GM19372 (cell line): ENCODE data around the gene DNTT.

Experiments
- ATAC-seq: cut with Tn5 transposase; IDR thresholded peaks from one replicate; pipeline ENCODE4 v1.9.1; 2021; ENCODE audit warnings: mild to moderate bottlenecking, low read depth, moderate library complexity; ENCODE audit not compliant: unreplicated experiment

DNTT gene

GRCh38 chr10:96339956-96340904 lies 36.0 kb downstream of the DNTT start:
- no peak for ATAC-seq

- ATAC-seq = no peak
Measured at GRCh38 chr10:96341219-96342182, 37.3 kb downstream of the DNTT start.

DNA sequence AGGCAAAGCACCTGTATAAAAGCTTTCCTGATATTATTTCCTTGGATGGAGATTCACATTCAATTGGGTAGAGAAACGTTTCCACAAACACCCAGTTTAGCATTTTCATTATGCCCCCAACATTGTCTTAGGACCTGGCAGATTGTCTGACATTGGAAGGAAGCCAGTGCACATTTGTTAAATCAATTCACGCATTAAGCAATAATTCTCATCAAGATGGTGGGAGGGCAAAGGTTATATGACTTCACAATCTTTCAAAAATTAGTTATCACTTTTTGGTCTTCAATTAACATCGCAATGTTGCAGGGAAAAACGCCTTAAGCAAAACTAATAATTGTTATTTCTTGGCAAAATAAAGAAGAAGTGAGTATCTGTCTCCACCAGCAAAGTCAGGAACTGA lies 38.2 kb downstream of the DNTT start:
- no peak for ATAC-seq

DNA sequence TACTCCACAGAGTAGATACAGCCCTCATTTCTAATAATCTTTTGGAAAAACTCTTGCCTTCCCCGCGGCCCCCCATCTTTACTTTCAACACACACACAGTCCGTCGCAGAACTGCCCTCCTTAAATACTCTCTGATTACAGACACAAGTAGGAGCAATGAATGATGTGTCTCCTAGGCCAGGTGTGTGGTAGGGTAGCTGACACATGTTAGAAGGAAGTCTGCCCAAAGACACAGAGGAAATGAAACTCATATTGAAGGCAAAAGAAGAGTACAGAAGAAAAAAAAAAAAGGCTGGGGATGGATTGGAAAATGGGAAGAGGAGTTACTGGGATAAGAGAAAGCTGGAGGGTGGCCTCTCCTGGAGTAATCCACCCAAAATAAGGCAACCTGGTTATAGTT lies 39.9 kb downstream of the DNTT start:
- no peak for ATAC-seq

- ATAC-seq = no peak
Measured at GRCh38 chr10:96345222-96345621, 41.0 kb downstream of the DNTT start.

DNA sequence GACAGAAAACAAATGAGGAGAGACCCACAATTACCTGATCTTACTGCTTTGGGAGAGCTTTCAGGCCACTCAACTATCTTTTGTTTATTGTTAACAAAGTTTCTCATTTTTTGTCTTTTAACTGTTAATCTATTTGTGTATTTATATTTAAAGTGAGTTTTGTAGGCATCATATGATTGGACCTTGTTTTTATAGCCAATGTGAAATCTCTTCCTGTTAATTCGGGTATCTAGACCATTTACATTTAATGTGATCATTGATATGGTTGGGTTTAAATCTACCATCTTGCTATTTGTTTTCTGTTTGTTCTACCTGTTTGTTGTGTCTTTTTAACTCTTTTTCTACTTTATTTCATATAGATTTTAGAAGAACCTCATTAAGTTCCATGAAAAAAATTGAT lies 42.1 kb downstream of the DNTT start:
- no peak for ATAC-seq

DNA sequence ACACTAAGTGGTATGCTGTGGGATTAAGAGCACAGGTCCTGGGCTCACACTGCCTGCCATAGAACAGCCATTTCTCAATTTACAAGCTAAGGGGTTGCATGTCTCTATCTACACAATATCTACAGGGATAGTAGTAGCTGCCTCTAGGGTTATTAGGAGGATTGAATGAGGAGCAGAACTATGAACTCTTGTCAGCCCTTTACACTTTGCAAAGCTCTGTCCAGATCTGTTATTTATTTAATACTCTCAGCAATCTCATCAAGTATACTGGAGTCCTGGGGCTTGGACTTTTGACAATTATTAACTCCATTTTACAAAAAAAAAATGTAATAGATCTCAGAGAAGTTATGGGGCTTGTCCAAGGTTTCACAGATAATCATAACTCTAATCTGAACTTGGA lies 47.8 kb downstream of the DNTT start:
- no peak for ATAC-seq

- no peak for ATAC-seq
Measured at GRCh38 chr10:96352582-96352981, 48.3 kb downstream of the DNTT start.

DNA sequence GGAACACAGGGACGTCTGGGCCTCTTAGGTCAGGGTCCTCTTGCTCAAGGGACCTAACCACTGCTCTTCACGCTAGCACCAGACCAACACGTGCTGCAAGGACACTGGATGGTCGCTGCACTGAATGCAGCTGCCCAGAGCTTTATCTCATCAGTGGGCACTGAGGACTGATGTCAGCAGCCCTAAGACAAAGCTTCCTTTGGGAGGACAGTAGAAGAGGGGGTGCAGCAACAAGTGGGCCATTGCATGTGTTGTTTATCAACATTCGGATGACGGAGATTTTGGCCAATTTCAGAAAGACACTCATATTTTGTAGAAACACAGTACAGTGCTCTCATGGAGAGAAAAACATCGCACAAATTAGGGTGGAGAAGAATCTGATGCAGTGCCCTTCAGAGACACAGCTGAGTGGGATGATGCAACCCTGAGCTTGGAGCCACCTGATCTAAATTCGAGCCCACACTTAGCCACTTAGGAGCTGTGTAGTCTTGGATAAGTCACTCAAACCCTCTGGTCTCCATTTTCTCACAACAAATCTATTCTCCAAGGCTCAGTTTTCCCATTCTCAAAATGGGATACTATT lies 52.9 kb downstream of the DNTT start:
- ATAC-seq = no peak

- no peak for ATAC-seq
Measured at GRCh38 chr10:96358851-96359540, 54.8 kb downstream of the DNTT start, which contains the start of gene OPALIN. Gene OPALIN, minus strand, starts transcription at chr10:96359002. Its CDS starts 106 bp downstream, at chr10:96358896.

DNA sequence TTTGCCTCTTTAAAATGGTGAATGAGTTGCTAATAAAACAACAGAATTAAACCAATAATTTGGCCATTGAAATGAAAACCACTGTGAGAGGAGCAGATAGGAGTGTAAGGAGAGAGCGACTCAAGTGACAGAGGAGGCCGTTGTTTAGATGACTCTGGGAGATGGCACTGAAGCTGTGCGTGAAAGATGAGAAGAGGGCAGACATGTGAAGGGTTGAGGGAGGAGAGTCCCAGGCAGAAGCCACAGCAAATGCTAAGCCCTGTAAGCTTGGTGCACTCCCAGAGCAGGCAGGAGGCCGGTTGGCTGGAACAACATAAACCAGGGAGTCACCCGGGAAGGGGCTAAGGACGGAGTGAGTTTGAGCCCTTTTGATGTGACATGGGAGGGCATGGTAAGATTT lies 55.4 kb downstream of the DNTT start:
- ATAC-seq = no peak

DNA sequence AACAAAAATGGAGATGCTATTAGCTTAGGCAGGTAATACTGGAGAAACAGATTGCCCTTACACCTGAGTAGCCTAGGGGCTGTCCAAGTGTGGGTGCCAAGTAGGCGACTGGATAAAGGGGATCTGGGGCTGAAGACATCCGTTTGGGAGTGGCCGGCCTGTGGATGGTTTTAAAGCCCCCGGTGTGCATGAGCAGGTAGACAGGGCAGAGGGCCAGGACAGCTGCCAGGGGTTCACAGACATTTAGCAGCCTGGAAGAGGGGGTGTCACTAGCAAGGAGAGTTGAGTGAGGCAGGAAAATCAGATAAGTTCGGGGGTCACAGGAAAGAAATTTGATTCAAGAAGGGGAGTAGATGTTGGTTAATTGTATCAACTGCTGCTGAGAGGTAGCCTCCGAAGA lies 56.1 kb downstream of the DNTT start:
- no peak for ATAC-seq

- no peak for ATAC-seq
Measured at GRCh38 chr10:96360766-96361165, 56.5 kb downstream of the DNTT start.

- no peak for ATAC-seq
Measured at GRCh38 chr10:96365571-96365970, 61.3 kb downstream of the DNTT start.

DNA sequence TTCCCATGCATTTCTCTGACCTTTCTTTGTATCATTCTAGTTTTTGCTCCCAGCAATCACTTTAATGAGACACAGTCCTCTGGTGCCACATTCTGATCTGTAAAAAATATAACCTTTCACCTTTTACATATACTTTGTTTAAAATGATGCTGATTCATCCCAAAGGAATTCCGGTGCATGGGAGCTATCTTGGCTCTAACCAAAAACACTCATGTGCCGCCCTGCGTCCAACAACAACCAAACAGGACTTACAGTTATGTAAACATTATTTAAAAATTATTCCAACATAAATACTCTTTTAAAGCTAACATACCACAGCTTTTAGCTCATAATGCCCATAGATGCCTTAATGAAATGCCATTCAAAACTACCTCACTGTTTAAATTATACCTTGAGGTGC lies 62.3 kb downstream of the DNTT start:
- ATAC-seq = no peak

DNA sequence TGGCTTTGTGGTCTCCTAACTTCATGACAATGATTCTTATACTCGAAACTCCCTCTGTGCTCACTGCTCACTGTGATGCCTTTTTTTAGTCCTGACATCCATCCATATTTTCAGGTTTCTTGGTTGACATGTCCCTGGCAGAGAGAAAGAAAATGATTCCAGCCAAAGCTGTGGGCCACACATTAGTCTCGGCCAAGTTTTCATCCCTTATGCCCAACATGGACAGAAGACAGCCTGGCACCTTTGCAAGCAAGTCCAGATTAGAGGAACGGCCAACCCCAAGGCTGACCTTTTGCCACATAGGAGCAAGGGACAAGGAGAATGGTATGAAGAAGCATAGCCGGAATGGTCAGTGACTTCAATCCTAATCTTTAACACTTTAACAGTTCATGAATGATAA lies 63.2 kb downstream of the DNTT start:
- no peak for ATAC-seq

DNA sequence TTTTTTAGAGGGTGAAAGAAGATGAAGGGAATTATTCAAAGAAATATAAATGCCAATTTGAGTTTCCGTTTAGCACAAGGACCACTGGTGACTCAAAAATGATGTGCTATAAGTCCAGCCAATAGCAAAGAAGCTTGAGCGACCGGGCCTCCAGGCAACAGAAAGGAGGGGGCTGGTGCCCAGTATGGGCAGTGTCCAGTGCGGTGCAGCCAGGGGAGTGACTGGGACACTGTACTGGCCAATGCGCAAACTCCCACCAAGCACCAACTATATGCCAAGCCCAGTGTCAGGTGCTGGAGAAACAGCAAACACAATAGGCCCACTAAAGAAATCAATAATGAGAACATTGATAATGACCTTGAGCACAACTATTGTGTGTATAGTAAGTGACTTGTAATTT lies 64.7 kb downstream of the DNTT start:
- no peak for ATAC-seq

DNA sequence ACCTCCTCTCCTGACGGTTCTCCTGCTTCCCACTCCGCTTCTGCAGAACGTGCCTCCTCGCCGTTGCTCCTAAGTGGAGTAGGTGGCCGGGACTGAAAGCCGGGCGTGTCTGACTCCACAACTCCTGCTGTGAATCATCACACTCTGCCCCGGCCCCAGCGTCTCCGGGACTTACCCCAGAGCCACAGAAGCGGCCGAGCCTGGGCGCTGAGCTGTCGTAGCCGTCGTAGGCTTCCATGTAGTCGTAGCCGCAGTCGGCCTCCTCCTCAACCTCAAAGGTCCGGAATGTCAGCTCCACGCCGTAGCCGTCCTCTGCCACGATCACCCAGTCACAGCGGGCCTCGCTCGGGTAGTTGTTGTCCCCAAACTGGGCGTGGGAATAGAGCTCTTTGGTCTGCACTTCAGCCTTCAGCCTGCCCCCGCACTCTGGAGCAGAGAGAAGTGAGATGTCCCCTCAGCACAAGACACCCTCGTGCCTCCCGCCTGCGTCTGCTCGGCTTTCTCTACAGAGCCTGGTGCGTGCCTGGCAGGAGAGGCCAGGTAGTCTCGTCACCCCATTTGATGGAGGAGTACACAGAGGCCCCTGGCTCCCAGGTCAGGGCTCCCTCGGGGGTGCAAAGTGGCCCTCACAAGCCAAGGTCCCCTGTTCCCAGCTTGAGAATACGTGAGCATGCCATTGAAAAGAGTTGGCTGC lies 65.8 kb downstream of the DNTT start:
- ATAC-seq = no peak

DNA sequence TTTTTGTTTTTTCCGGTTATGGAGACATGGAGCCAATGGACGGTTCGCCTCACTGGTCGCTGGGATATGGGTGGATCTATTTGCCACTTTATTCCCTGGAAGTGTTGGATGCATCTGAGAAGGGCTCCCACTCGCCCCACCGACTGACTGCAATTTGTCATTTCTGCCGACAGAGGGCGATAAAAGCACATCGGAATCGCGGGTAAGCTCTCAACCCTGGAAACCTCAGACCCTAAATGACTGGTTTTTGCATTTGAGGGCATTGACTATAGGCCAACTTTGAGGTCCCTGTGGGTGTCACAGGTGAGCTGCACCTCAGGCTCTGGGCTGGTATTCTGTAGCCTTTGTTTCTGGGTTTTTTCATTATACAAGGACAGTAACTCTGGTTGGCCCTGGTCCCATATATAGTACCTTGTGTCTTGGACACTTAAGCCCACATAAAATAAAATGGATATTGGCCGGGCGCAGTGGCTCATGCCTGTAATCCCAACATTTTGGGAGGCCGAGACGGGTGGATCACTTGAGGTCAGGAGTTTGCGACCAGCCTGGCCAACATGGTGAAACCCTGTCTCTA lies 66.4 kb downstream of the DNTT start:
- ATAC-seq = no peak
